Measurements from ENCODE around the gene RAB27A.
A peak's percentile ranks its signal among the peaks of the same experiment; 100 is the strongest.

RAB27A gene

GRCh38 chr15:55197719-55198118, 91.9 kb downstream of the RAB27A start:
- no peaks in the 10 kb centered on the region for H3K9me3 ChIP-seq (ENCODE audit: control insufficient read depth, insufficient read depth, low read depth, low read length)
- peak overlapping the region; percentile 69 for H3K4me3 ChIP-seq (ENCODE audit: low read depth, low read length)
- TF ChIP-seq ZNF76 (tag by site-specific recombination; IDR thresholded peaks at IDR 0.05; ENCODE audit: borderline replicate concordance, low read depth) (no peak), ZNF654 (tag by site-specific recombination; IDR thresholded peaks at IDR 0.05; ENCODE audit: low read depth) (no peak), ZNF354C (tag by site-specific recombination; IDR thresholded peaks at IDR 0.05; ENCODE audit: borderline replicate concordance, low read depth) (no peak)
- H3K4me1 ChIP-seq (ENCODE audit: control insufficient read depth, insufficient read depth, low read length): no peaks in the 10 kb centered on the region
- ChIA-PET CTCF (interaction anchor here (0.6 to 1.4 kb wide), 3 partner anchors 20 to 150 kb away, joined by 3 read pairs; no protein-coding TSS in a partner anchor), POLR2A (no interaction called here)
- no peaks in the 10 kb centered on the region for H3K36me3 ChIP-seq (ENCODE audit: control insufficient read depth in 2 of 2, insufficient read depth in 1 of 2, low read length in 2 of 2)
- no peak overlapping the region for H3K27ac ChIP-seq (ENCODE audit: extremely low read depth, low read depth, low read length)

GRCh38 chr15:55197362-55197705, 92.3 kb downstream of the RAB27A start:
- TF ChIP-seq ZNF24 (tag by site-specific recombination; IDR thresholded peaks at IDR 0.05): no peak
- no peak for TF ChIP-seq ZNF146 (tag by site-specific recombination; IDR thresholded peaks at IDR 0.05)
- no peak for TF ChIP-seq KLF10 (tag by site-specific recombination; IDR thresholded peaks at IDR 0.05)
- no peak for TF ChIP-seq ZBTB17 (tag by site-specific recombination; IDR thresholded peaks at IDR 0.05)
- TF ChIP-seq ZNF791 (tag by site-specific recombination; IDR thresholded peaks at IDR 0.05): no peak

GRCh38 chr15:55196458-55197361, 92.9 kb downstream of the RAB27A start, which contains the start of gene RSL24D1:
RSL24D1 (minus strand) TSS chr15:55196941; CDS start chr15:55196890, 51 bp downstream.
- Histone ChIP-seq H3K4me1 (ENCODE audit: control insufficient read depth, insufficient read depth, low read length) (no peaks in the 10 kb centered on the region), H3K27ac (ENCODE audit: extremely low read depth, low read depth, low read length) (peak within 1 kb of the TSS; percentile 73), H3K4me3 (ENCODE audit: low read depth, low read length) (peak within 1 kb of the TSS; percentile 69), H3K9me3 (ENCODE audit: control insufficient read depth, insufficient read depth, low read depth, low read length) (no peaks in the 10 kb centered on the region), H3K36me3 (ENCODE audit: control insufficient read depth in 2 of 2, insufficient read depth in 1 of 2, low read length in 2 of 2) (peaks cover 0 to 9% of the 10 kb centered on the region in 2 experiments; a peak in 1 of 3 replicates)
- ChIA-PET CTCF (interaction anchor here (1.4 kb wide), 1 partner anchor 21 kb away, joined by 3 read pairs; no protein-coding TSS in a partner anchor), POLR2A (interaction anchor here (0.5 to 1.3 kb wide), 7 partner anchors 11 to 1456 kb away, joined by 3 to 8 read pairs (median 4); partner anchors contain the start of genes CCPG1, PIERCE2, PIGB and PIGBOS1)
- TF ChIP-seq PRDM6 (tag by site-specific recombination; IDR thresholded peaks at IDR 0.05) (no peak), ZNF792 (tag by site-specific recombination; IDR thresholded peaks at IDR 0.05) (peak; percentile 98), ZNF292 (tag by site-specific recombination; IDR thresholded peaks at IDR 0.05; ENCODE audit: borderline replicate concordance, low read depth) (no peak), ZNF664 (tag by site-specific recombination; IDR thresholded peaks at IDR 0.05) (no peak), ZNF561 (tag by site-specific recombination; IDR thresholded peaks at IDR 0.05; ENCODE audit: borderline replicate concordance) (no peak; the same call in 1 of the 2 replicates), ZNF473 (tag by site-specific recombination; IDR thresholded peaks at IDR 0.05) (no peak), ZNF433 (tag by site-specific recombination; IDR thresholded peaks at IDR 0.05; ENCODE audit: low read depth) (no peak), ZNF16 (tag by site-specific recombination; IDR thresholded peaks at IDR 0.05; ENCODE audit: low read depth) (no peak), ZNF610 (tag by site-specific recombination; IDR thresholded peaks at IDR 0.05; ENCODE audit: borderline replicate concordance) (no peak), MEIS1 (CRISPR knock-in tag; IDR thresholded peaks at IDR 0.05; ENCODE audit: borderline replicate concordance) (no peak), ZBTB7A (tag by site-specific recombination; IDR thresholded peaks at IDR 0.05; ENCODE audit: low read depth) (no peak), ZNF654 (tag by site-specific recombination; IDR thresholded peaks at IDR 0.05; ENCODE audit: low read depth) (no peak), ZNF37A (tag by site-specific recombination; IDR thresholded peaks at IDR 0.05) (no peak), ZNF416 (tag by site-specific recombination; IDR thresholded peaks at IDR 0.05) (no peak), ZNF488 (tag by site-specific recombination; IDR thresholded peaks at IDR 0.05) (no peak), ZNF510 (tag by site-specific recombination; IDR thresholded peaks at IDR 0.05; ENCODE audit: insufficient replicate concordance) (no peak), ZNF48 (tag by site-specific recombination; IDR thresholded peaks at IDR 0.05) (no peak), GLI4 (tag by site-specific recombination; IDR thresholded peaks at IDR 0.05) (no peak), SALL2 (tag by site-specific recombination; IDR thresholded peaks at IDR 0.05; ENCODE audit: borderline replicate concordance) (no peak), WT1 (tag by site-specific recombination; IDR thresholded peaks at IDR 0.05) (no peak)

More at GRCh38 chr15:55197362-55197705, 92.3 kb downstream of the RAB27A start:
- H3K36me3 ChIP-seq (ENCODE audit: control insufficient read depth in 2 of 2, insufficient read depth in 1 of 2, low read length in 2 of 2): peaks cover 0 to 3% of the 10 kb centered on the region in 2 experiments; a peak in 1 of 3 replicates
- no peaks in the 10 kb centered on the region for H3K4me1 ChIP-seq (ENCODE audit: control insufficient read depth, insufficient read depth, low read length)
- H3K4me3 ChIP-seq (ENCODE audit: low read depth, low read length): peak overlapping the region; percentile 69
- no peaks in the 10 kb centered on the region for H3K9me3 ChIP-seq (ENCODE audit: control insufficient read depth, insufficient read depth, low read depth, low read length)
- ChIA-PET CTCF (interaction anchor here (0.6 to 1.4 kb wide), 3 partner anchors 20 to 150 kb away, joined by 3 read pairs; no protein-coding TSS in a partner anchor), POLR2A (interaction anchor here (0.5 to 1.3 kb wide), 6 partner anchors 12 to 211 kb away, joined by 3 to 8 read pairs (median 5); partner anchors contain the start of genes CCPG1, PIERCE2, PIGB and PIGBOS1)
- H3K27ac ChIP-seq (ENCODE audit: extremely low read depth, low read depth, low read length): peak overlapping the region; percentile 45
